ENCODE results near the gene GLIPR1.
A peak's percentile ranks its signal among the peaks of the same experiment; 100 is the strongest.
"Not testable (repeated sequence)": the region's sequence is repeated elsewhere in the genome, so short reads cannot be mapped to it uniquely, and the experiment has no call there.

GLIPR1 gene

DNA sequence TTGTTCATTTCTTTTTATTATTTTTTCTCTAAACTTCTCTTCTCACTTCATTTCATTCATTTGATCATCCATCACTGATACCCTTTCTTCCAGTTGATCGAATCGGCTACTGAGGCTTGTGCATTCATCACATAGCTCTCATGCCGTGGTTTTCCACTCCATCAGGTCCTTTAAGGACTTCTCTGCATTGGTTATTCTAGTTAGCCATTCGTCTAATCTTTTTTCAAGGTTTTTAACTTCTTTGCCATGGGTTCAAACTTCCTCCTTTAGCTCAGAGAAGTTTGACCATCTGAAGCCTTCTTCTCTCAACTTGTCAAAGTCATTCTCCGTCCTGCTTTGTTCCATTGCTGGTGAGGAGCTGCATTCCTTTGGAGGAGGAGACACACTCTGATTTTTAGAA, 41.6 kb downstream of the GLIPR1 start:
- not testable (repeated sequence) for DNase-seq

DNA sequence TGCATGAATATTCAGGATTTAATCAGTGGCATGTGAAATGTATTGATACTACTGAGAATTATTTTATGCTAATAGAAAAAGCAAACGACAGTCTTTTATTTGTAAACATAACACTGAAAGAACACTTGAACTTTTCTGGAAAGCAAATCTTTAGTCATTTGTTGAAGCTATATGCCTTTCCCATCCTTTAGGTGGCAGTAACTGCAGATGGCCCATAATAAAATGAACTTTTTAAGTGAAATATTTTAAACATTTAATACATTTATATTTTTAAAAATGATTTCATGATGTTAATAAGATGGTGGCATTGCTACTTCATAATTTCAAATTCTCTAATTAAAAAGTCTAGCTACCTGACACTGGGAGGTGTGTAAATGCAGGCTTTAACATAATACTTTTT, 44.7 kb downstream of the GLIPR1 start:
- DNase-seq: no peak

DNA sequence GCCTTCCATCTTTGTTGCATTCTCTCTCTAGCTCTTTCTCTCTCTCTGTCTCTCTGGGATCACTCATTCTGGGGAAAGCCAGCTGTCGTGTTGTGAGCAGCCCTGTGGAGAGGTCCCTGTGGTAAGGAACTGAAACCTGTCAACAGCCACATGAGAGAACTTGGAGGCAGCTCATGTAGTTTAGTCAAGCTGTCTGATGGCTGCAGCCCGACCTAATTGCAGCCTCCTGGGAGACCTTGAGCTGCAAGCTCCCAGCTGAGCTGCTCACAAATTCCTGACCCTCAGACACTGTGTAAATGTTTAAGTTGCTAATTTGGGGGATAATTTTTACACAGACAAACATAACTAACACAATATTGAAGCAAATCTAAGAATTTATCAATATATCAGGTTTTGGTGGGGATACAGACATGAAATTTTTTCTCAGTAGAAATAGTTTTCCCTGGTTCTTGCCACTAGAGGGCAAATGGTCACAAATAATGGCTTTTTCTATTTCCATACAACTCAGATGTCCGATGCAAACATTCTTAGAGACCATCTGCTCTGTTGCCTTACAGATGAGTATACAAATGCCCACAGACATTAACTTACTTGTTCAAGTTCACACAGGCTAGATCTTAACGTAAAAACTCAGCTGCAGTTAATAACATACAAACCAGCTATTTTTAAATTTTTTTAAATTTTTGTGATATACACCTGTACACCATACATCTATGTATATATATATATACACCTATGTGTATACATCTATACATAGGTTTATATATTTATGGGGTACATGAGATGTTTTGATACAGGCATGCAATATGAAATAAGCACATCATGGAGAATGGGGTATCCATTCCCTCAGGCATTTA, 46.3 kb downstream of the GLIPR1 start:
- peak; percentile 8 for DNase-seq

DNA sequence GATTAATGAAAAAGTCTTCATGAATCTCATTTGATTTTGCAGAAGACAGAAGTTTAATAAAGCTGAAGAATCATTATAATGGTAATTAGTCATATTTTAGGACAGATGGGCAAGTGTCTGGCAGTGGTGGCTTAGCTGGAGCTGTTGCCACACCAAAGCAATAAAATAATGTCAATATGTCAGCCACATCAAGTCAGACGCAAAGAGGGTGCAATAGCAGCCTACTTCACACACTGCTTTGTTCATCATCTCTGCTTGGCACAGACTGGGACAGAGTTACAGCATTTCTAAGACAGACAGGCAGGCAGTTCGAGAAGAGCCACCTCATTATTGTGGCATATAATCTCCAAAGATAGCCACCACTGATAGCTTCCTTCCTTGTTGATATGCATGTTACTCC, 47.7 kb downstream of the GLIPR1 start:
- DNase-seq: no peak

DNA sequence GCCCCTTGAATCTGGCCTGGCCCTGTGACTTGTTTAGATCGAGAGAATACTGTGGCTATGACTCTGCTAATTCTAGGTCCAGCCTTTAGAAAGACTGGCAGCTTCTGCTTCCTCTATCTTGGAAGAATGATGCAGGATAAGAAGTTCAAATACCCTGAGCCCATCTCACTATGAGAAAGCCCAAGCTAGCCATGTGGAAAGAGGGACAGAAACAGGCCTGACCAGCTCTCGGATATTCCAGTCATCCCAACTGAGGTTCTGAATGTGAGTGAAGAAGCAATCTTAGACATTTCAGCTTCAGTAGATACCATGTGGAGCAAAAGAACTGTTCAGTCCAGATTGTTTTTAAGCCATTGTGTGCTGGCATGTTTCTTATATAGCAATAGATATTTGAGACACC, 48.1 kb downstream of the GLIPR1 start:
- DNase-seq: no peak

DNA sequence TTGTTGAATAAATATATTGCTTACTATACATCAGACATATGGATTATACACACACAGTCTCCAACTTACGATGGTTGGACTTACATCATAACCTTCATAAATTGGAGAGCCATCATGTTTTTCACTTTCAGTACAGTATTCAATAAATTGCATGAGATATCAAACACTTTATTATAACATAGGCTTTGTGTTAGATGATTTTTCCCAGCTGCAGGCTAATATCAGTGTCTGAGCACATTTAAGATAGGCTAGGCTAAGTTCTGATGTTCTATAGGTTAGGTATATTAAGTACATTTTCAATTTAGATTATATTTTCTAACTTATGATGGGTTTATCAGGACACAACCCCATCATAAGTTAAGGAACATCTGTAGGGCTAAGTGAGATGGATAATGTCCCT, 48.8 kb downstream of the GLIPR1 start:
- no peak for DNase-seq

DNA sequence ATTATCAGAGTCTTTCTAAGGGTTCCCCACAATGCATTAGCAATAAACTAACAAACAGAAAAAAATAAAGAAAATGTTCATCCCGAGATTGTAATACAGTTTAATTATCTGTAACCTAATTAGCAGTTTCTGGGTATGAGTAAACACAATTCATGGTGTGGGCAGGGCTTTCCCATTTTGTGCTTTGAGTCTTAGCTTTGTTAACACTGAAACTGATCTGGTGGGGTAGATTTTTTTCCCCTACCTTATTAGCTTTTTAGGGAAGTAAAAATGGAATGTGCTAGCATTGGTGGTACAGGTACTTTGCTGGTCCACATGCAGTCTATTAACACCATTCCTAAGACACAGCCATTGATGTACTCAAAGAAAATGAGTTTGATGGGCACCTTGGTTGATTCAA, 49.3 kb downstream of the GLIPR1 start:
- no peak for DNase-seq

DNA sequence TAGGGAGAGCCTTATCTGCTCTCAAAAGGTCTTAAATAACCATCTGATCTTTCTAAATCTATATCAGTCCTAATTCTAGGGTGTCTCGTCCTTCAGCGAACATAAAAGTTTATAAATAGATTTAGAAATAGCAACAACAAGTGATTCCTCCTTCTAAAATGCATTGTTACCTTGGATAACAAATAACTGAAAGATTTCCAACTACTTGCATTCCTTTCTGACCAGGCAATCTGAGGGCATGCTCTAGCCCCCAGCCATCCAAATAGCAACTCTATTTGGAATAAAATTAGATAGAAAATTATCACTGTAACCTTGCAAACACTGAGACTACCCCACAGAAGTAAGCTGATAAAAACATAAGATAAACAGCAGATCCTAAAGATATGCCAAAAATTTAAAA, 52.7 kb downstream of the GLIPR1 start:
- DNase-seq: no peak

DNA sequence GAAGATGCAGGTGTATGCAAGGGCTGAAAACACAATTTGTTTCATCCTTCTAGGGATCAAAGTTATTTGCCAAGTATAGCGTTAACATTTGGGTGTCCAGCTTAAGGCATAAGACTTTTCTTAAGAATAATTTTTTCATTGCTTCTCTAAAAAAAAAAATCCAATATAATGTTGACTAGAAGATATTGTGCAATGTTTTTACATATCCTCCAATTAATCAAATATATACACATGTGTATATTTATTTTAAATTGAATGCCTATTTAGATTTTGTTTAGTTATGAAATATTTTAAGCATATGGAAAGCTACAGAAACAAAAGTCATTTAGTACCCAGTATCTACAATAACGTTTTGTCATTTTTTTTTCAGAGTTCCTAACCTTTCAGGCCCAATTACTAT, 59.3 kb downstream of the GLIPR1 start:
- DNase-seq: no peak

DNA sequence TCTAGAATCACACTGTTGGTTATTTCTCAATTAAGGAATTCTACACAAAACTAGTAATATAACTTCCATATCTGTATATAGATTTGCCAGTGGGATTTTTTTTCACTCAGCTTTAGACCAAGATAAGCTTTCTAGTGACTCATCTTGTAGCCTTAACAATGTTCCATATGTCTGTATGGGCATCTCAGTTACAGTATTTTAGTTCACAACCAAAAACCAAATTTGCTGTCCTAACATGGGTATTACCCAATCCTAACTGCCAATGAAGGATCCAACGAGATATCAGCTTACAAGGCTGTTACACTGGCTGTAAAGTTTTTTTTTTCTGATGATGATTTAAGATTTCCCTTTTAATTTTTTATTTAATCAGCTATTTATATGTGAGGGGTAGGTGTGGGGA, 62.4 kb downstream of the GLIPR1 start:
- DNase-seq: no peak

DNA sequence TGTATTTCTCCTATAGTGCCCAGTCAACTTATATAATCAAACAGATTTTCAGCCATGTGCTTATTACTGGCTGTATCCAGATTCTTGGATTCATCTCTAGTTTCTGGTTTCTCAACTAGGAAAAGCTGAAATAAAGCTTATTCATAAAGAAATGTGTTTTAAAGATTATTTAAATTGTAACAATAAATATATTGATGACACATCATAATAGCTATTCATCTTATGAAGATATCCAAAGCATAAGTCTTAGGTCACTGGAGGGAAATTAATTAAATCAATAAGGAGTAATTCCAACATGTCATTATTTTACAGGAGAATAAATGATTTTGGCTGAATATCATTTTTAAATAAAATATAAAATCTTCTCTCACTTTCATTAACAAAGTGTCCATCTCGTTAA, 63.0 kb downstream of the GLIPR1 start:
- DNase-seq: no peak

DNA sequence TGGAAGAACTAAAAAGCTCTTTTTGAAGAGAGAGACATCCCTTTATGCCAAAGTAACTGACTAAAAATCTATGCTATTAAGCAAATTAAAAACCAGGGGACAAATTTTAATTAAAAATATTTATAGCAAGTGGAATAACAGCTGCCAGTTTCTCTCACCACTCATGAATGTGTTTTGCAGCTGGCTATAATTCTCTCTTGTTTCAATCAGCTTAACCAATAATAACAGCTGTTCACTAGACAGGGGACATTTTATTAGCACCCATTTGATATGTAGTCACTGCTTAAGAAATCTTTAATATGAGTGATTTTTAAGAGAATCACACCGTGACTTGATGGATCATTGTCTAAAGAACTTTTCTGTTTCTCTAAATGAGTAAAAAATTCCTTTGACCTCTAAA, 65.1 kb downstream of the GLIPR1 start:
- DNase-seq: no peak

DNA sequence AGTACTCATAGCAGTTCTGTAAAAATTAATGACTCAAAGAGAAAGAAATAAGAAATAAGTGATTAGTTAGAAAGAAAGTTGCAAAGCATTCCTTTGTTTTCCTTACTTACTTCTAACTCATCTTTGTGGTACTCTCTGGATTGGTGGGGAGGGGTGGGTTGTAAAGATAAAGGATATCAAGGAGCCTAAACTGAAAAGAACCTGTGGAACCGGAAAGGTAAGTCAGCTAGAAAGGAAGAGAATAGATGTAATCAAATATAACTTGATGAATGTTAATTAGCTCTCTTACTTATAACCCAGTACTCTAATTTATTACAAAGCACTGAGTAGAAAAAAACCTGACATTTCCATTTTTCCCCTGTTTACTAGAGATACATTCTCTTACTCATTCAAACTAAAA, 68.3 kb downstream of the GLIPR1 start:
- no peak for DNase-seq

DNA sequence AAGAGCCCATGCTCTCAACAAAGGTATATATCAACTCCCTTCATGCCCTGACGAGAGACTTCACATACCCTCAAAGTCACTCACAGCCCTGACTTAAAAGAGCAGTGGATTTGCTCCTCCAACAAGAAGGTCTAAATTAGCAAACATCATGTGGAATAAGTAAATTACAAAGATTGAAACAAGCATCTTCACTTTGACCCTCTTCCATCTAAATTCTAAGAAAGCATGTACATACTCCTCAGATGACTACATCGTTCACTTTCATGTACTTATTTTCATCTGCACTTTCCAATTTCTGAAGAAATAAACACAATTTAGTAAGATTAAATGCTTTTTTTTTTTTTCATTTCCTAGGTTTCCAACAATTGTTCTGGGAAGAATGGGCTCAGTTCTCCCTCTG, 69.4 kb downstream of the GLIPR1 start:
- DNase-seq: no peak

DNA sequence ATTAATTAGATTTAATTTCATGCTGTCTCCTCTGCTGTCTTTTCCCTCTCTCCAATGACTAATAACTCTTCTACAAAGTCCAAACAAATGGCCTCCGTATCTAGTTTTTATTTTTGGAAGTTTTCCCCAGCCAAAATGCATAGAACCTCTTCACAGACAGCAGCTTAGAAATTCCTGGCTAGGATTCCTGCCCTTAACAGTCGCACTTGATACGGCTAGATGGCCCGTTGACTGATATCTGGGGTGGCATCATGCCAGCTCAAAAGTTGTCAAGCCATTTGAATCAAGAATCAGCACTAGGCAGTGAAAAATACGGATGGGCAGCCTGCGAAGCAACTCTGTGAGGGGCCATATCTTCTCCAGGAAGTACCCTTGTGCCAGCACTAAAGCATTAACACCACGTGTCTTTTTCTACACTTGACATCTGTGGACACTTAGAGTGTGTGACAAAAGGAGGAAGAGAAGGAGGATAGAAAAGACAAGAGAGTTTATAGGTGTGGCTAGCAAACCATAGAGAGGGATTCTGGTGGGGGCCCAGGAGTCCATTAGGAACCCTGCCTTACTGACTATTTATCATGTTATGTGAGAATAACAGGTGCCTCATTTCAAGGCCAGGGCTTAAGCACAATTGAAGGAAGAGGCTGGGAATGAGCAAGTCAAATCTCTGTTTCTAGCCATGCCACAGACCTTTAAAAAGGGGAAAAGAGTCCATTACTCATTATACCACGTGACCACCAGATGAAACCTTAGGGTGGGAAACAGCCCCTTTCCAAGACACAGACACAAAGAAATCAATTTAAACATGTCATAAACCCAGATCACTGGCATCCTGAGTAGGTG, 70.1 kb downstream of the GLIPR1 start:
- no peak for DNase-seq

DNA sequence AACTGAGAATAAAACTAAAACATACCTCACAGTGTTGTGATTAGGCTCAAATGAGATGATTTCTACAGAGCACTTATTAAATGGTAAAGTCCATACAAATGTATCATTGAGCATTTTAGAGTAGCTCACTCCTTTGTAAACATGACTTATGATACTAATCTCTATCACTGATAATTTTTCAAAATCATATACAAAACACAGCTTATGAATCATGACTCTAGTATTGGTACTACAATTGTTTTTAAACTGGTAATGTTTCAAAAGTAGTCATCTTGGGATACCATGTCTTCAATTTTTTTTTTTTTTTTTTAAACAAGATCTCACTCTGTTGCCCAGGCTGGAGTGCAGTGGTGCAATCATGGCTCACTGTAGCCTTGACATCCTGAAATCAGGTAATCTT, 70.9 kb downstream of the GLIPR1 start:
- no peak for DNase-seq

DNA sequence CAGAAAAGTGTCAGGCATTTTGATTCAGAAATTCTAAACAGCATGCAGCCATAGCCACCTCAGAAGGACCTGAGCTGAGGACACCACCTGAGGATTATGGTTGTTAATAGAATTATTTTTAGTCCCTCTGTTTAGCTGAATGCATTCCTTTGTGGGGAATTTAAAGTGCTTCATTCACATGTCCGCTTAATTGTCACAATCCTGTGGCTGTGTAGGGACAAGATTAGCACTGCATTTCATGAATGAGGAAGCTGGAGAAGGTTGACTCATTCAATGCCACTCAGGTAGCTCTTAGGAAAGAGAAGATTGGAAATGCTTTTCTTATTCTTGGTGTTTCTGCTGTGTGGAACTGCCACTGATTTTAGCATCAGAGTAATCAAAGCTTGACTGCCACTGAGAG, 72.8 kb downstream of the GLIPR1 start:
- DNase-seq: no peak

Data from 8988T (cell line).